H1 (cell line): ENCODE results near the gene RPS6KA4. TPM values are rescaled to one million over a fixed set of nuclear protein-coding genes. Genes with fewer than 3 reads are reported as not detected.

Experiments used
- CTCF ChIA-PET: fragments of 300-600 bp; sonication (Branson Sonifier 250); formaldehyde crosslinking; loops from one replicate; lab custom pipeline; 2021; ENCODE audit not compliant: partially characterized antibody; lab: Charles Lee
- POLR2A ChIA-PET: fragments of 300-600 bp; sonication (Branson Sonifier 250); formaldehyde crosslinking; loops from one replicate; lab custom pipeline; 2021; ENCODE audit warnings: inconsistent platforms; ENCODE audit not compliant: partially characterized antibody; lab: Charles Lee
- DNase-seq, 2 experiments: peaks; one replicate each; pipeline versions ENCODE4 v3.0.0 to v3.0.0-alpha.2; 2010 to 2022; ENCODE audit warnings: low spot score in 2 of 2, low read depth in 1 of 2, mixed read lengths in 1 of 2
- FAIRE-seq: peaks from 2 replicates; lab custom pipeline; 2011; peaks lifted over from hg19 to GRCh38; lab: Jason Lieb, UNC
- H2AFZ ChIP-seq: 2 replicates; pipeline ENCODE4 v1.8.1; 2012; ENCODE audit warnings: low read length, inconsistent platforms
- H2AK5ac ChIP-seq: 2 replicates; pipeline ENCODE4 v1.6.1; 2013; ENCODE audit warnings: low read depth, low read length
- H2BK120ac ChIP-seq: replicated peaks from 2 replicates; pipeline ENCODE3; 2013; ENCODE audit warnings: low read depth, low read length, inconsistent platforms
- H2BK12ac ChIP-seq: 2 replicates; pipeline ENCODE4 v1.6.1; 2013; ENCODE audit warnings: low read depth, low read length
- H2BK15ac ChIP-seq: 2 replicates; pipeline ENCODE4 v1.6.1; 2013; ENCODE audit warnings: low read length
- H2BK20ac ChIP-seq: 2 replicates; pipeline ENCODE4 v1.6.1; 2013; ENCODE audit warnings: low read length
- H2BK5ac ChIP-seq: 2 replicates; pipeline ENCODE4 v1.6.1; 2013; ENCODE audit warnings: low read depth, low read length
- H3K14ac ChIP-seq: 2 replicates; pipeline ENCODE4 v1.6.1; 2013; ENCODE audit warnings: inconsistent platforms; ENCODE audit not compliant: insufficient read length
- H3K18ac ChIP-seq: 2 replicates; pipeline ENCODE4 v1.6.1; 2013; ENCODE audit warnings: low read length; ENCODE audit errors: extremely low read depth
- H3K23ac ChIP-seq: 2 replicates; pipeline ENCODE4 v1.6.1; 2013; ENCODE audit warnings: inconsistent platforms; ENCODE audit not compliant: insufficient read length
- H3K23me2 ChIP-seq: 2 replicates; pipeline ENCODE4 v1.6.1; 2013; ENCODE audit warnings: low read depth, low read length
- H3K27ac ChIP-seq: 2 replicates; pipeline ENCODE4 v1.6.1; 2011; ENCODE audit warnings: low read depth, low read length, inconsistent platforms
- H3K27me3 ChIP-seq, 4 experiments: replicated peaks in 1 of 4; 1 replicate in 1 of 4; 2 replicates in 3 of 4; pipeline versions ENCODE4 v1.6.1 to v1.8.1; 2011 to 2013; ENCODE audit warnings: low read length in 3 of 4, mild to moderate bottlenecking in 3 of 4, inconsistent platforms in 2 of 4, mixed read lengths in 2 of 4, moderate library complexity in 1 of 4; ENCODE audit not compliant: control insufficient read depth in 3 of 4, insufficient read depth in 3 of 4; ENCODE audit errors: extremely low read depth in 1 of 4
- H3K36me3 ChIP-seq, 4 experiments: 2 replicates each; pipeline versions ENCODE4 v1.6.1 to v1.8.1; 2011 to 2013; ENCODE audit warnings: mild to moderate bottlenecking in 4 of 4, low read length in 3 of 4, moderate library complexity in 2 of 4, control low read depth in 1 of 4, inconsistent platforms in 1 of 4; ENCODE audit not compliant: insufficient read depth in 4 of 4, control insufficient read depth in 2 of 4
- H3K4ac ChIP-seq: replicated peaks from 2 replicates; pipeline ENCODE3; 2013; ENCODE audit warnings: low read length, low read depth, mixed read lengths, inconsistent platforms; ENCODE audit not compliant: insufficient read length
- H3K4me1 ChIP-seq, 4 experiments: replicated peaks in 1 of 4; 1 replicate in 1 of 4; 2 replicates in 3 of 4; pipeline versions ENCODE4 v1.6.1 to v1.8.1; 2011 to 2013; ENCODE audit warnings: low read length in 3 of 4, inconsistent platforms in 2 of 4, mixed read lengths in 1 of 4; ENCODE audit not compliant: insufficient read depth in 4 of 4, control insufficient read depth in 3 of 4
- H3K4me2 ChIP-seq, 2 experiments: 2 replicates each; pipeline versions ENCODE4 v1.6.1 to v1.8.1; 2011 to 2013; ENCODE audit warnings: low read depth in 2 of 2, low read length in 2 of 2, control low read depth in 1 of 2, inconsistent platforms in 1 of 2, mild to moderate bottlenecking in 1 of 2; ENCODE audit not compliant: insufficient read depth in 1 of 2
- H3K4me3 ChIP-seq, 4 experiments: fragments of 200-600, 300-600 bp in 1 of 4; sonication (generic), shearing (Covaris generic), sonication (Bioruptor Twin) in 1 of 4; 2 replicates each; pipeline versions ENCODE4 v1.5.1 to v1.8.1; 2011 to 2016; ENCODE audit warnings: low read length in 4 of 4, low read depth in 3 of 4, control low read depth in 2 of 4, inconsistent platforms in 2 of 4, mild to moderate bottlenecking in 2 of 4, mixed read lengths in 1 of 4, moderate library complexity in 1 of 4; ENCODE audit not compliant: insufficient read depth in 2 of 4; ENCODE audit errors: extremely low read depth in 1 of 4
- H3K56ac ChIP-seq: replicated peaks from 2 replicates; pipeline ENCODE3; 2013; ENCODE audit warnings: low read depth, mild to moderate bottlenecking, mixed read lengths, low read length, inconsistent platforms; ENCODE audit not compliant: insufficient read length
- H3K79me1 ChIP-seq: 2 replicates; pipeline ENCODE4 v1.6.1; 2013; ENCODE audit warnings: low read depth, low read length, control low read depth
- H3K79me2 ChIP-seq, 2 experiments: 2 replicates each; pipeline versions ENCODE4 v1.6.1 to v1.8.1; 2012 to 2013; ENCODE audit warnings: low read length in 2 of 2, mild to moderate bottlenecking in 2 of 2, inconsistent platforms in 1 of 2; ENCODE audit not compliant: insufficient read depth in 2 of 2, control insufficient read depth in 1 of 2
- H3K9ac ChIP-seq, 4 experiments: replicated peaks in 1 of 4; 1 replicate in 1 of 4; 2 replicates in 3 of 4; pipeline versions ENCODE4 v1.6.1 to v1.8.1; 2011 to 2013; ENCODE audit warnings: low read depth in 3 of 4, low read length in 3 of 4, control low read depth in 2 of 4, mild to moderate bottlenecking in 2 of 4, moderate library complexity in 2 of 4, inconsistent platforms in 1 of 4; ENCODE audit errors: extremely low read depth in 1 of 4
- H3K9me3 ChIP-seq, 2 experiments: 2 replicates each; pipeline versions ENCODE4 v1.6.1 to v1.8.1; 2012 to 2013; ENCODE audit warnings: mild to moderate bottlenecking in 2 of 2, moderate library complexity in 2 of 2, control low read depth in 1 of 2, inconsistent platforms in 1 of 2, low read depth in 1 of 2, low read length in 1 of 2, mixed read lengths in 1 of 2; ENCODE audit not compliant: insufficient read depth in 2 of 2
- H4K20me1 ChIP-seq, 2 experiments: replicated peaks in 1 of 2; 2 replicates each; pipeline versions ENCODE3 to v1.8.1; 2011 to 2013; ENCODE audit warnings: inconsistent platforms in 2 of 2, low read length in 2 of 2, mild to moderate bottlenecking in 1 of 2; ENCODE audit not compliant: insufficient read depth in 2 of 2, control insufficient read depth in 1 of 2
- H4K5ac ChIP-seq: 2 replicates; pipeline ENCODE4 v1.6.1; 2013; ENCODE audit warnings: low read length, low read depth, mixed read lengths, inconsistent platforms; ENCODE audit not compliant: insufficient read length
- H4K8ac ChIP-seq: 2 replicates; pipeline ENCODE4 v1.8.0; 2013; ENCODE audit warnings: mild to moderate bottlenecking, moderate library complexity, low read length, inconsistent platforms; ENCODE audit not compliant: insufficient read depth; ENCODE audit errors: extremely low read depth
- H4K91ac ChIP-seq: replicated peaks from 2 replicates; pipeline ENCODE3; 2013; ENCODE audit warnings: low read length, mixed read lengths, inconsistent platforms; ENCODE audit not compliant: insufficient read length
- SIN3A ChIP-seq, 2 experiments: IDR thresholded peaks in 1 of 2; conservative IDR thresholded peaks in 1 of 2; 2 replicates each; pipeline ENCODE4 v1.6.1; 2011 to 2012; ENCODE audit warnings: low read length in 2 of 2, improper control_type of control experiment in 1 of 2, low read depth in 1 of 2, mild to moderate bottlenecking in 1 of 2
- WGBS, 2 experiments: shearing (Covaris generic) in 1 of 2; methylation state at CpG; one replicate each; pipeline versions ENCODE4 v1.1.6 to v1.1.7; 2013 to 2015; ENCODE audit warnings: low lambda C conversion rate in 2 of 2, mixed read lengths in 2 of 2, inconsistent platforms in 1 of 2, low coverage in 1 of 2, missing lambda C conversion rate in 1 of 2; ENCODE audit not compliant: insufficient replicate concordance in 2 of 2, insufficient coverage in 1 of 2, insufficient read length in 1 of 2; ENCODE audit errors: extremely low coverage in 1 of 2, missing lambda C conversion rate in 1 of 2; 5-methylcytosine and 5-hydroxymethylcytosine counted together
- polyA plus RNA-seq, 7 experiments: library from polyadenylated mRNA; depleted of rRNA in 3 of 7; stranded (reverse) in 5 of 7; unstranded in 2 of 7; fragments of >200 nt in 5 of 7; fragments of 200-250 nt in 2 of 7; gene quantifications; 1 replicate in 5 of 7; 2 replicates in 1 of 7; 4 replicates in 1 of 7; pipeline versions ENCODE4 v1.2.1 to v1.2.3, GENCODE V29; 2011 to 2013; ENCODE audit warnings: missing spikeins in 2 of 7, mixed read lengths in 2 of 7
- total RNA-seq: library from RNA; stranded (reverse); fragmentation: NEBNext Ultra II Directional; extraction: Animal tissue kit (Norgen Biotek cat#: 25700); gene quantifications from 2 replicates; pipeline ENCODE4 v1.2.1, GENCODE V29; 2021
- TF ChIP-seq, protein P1 (sequence below), 3 experiments: IDR thresholded peaks; 1 replicate in 2 of 3; 2 replicates in 1 of 3; pipeline versions ENCODE4 v1.5.1 to v1.6.1; 2011; ENCODE audit warnings: low read length in 3 of 3, mild to moderate bottlenecking in 3 of 3, inconsistent platforms in 2 of 3, low read depth in 1 of 3, moderate library complexity in 1 of 3; ENCODE audit not compliant: insufficient read depth in 1 of 3; ENCODE audit errors: control extremely low read depth in 1 of 3

Gene RPS6KA4
- total and polyA plus RNA-seq, 2 of the 8 experiments (the other 6 are each of a cell fraction or from before 2014, with no cell fraction given): 8.2 to 12.6 TPM

DNA sequence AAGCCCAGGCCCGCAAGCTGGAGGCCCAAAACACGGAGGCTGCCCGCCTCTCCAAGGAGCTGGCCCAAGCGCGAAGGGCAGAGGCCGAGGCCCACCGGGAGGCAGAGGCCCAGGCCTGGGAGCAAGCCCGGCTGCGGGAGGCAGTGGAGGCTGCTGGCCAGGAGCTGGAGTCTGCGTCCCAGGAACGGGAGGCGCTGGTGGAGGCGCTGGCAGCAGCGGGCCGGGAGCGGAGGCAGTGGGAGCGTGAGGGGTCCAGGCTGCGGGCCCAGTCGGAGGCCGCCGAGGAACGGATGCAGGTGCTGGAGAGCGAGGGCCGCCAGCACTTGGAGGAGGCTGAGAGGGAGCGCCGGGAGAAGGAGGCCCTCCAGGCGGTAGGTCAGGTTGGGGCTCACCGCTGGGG lies 14.2 kb upstream of the RPS6KA4 start:
- Histone ChIP-seq H2BK5ac (no peak overlapping the region), H3K9me3 (no peaks in the 10 kb centered on the region), H3K56ac (no peak overlapping the region), H3K23me2 (peaks cover 11% of the 10 kb centered on the region; the same call in 1 of the 2 replicates), H4K8ac (no peak overlapping the region), H3K9ac (no peak overlapping the region), H3K4me3 (no peak overlapping the region), H3K18ac (no peak overlapping the region), H4K91ac (no peak overlapping the region), H3K27me3 (peaks cover 0 to 2% (median 0%) of the 10 kb centered on the region in 4 experiments; a peak in 1 of 7 replicates), H3K4me1 (peaks cover 0 to 29% (median 19%) of the 10 kb centered on the region in 4 experiments; a peak in 6 of 7 replicates), H3K4me2 (no peak overlapping the region), H2BK120ac (no peak overlapping the region), H3K23ac (no peak overlapping the region), H3K79me1 (no peaks in the 10 kb centered on the region), H2BK15ac (no peak overlapping the region), H3K27ac (no peak overlapping the region), H2BK20ac (no peak overlapping the region), H3K14ac (no peak overlapping the region), H3K79me2 (no peaks in the 10 kb centered on the region), H4K20me1 (peaks cover 0 to 2% of the 10 kb centered on the region in 2 experiments), H3K36me3 (no peaks in the 10 kb centered on the region), H2AFZ (no peak overlapping the region), H2BK12ac (no peak overlapping the region), H3K4ac (no peak overlapping the region), H4K5ac (no peak overlapping the region), H2AK5ac (no peak overlapping the region)
- FAIRE-seq: no peak
- 92% methylated on average over 23 of the region's 28 CpGs; no CpG with 5 or more reads in 1 of the 2 experiments for WGBS, 2 experiments
- POLR2A ChIA-PET: interaction anchor here (1.4 to 6.1 kb wide), 3 partner anchors 10 to 28 kb away, joined by 3 to 38 read pairs (median 5); partner anchors contain the start of genes PRDX5 and TRMT112
- CTCF ChIA-PET: interaction anchor here (1.3 to 37.6 kb wide), 9 partner anchors 6 to 360 kb away, joined by 3 to 614 read pairs (median 6); partner anchors contain the start of genes CATSPERZ, CCDC88B, ESRRA and PRDX5
- no peak for DNase-seq
- TF ChIP-seq, protein P1, sequence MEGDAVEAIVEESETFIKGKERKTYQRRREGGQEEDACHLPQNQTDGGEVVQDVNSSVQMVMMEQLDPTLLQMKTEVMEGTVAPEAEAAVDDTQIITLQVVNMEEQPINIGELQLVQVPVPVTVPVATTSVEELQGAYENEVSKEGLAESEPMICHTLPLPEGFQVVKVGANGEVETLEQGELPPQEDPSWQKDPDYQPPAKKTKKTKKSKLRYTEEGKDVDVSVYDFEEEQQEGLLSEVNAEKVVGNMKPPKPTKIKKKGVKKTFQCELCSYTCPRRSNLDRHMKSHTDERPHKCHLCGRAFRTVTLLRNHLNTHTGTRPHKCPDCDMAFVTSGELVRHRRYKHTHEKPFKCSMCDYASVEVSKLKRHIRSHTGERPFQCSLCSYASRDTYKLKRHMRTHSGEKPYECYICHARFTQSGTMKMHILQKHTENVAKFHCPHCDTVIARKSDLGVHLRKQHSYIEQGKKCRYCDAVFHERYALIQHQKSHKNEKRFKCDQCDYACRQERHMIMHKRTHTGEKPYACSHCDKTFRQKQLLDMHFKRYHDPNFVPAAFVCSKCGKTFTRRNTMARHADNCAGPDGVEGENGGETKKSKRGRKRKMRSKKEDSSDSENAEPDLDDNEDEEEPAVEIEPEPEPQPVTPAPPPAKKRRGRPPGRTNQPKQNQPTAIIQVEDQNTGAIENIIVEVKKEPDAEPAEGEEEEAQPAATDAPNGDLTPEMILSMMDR (IDR thresholded peaks at IDR 0.05; ENCODE audit: control extremely low read depth in 1 of 3, insufficient read depth in 1 of 3, low read depth in 1 of 3, low read length in 3 of 3): no peak
- no peak for TF ChIP-seq SIN3A (conservative IDR thresholded peaks at IDR 0.05 in 1 of 2, IDR thresholded peaks at IDR 0.05 in 1 of 2; ENCODE audit: low read depth in 1 of 2, low read length in 2 of 2)
